HG03064 (cell line): ENCODE results near the gene MT1X.
"Not testable (repeated sequence)": the region's sequence is repeated elsewhere in the genome, so short reads cannot be mapped to it uniquely, and the experiment has no call there.

Source experiments
- ATAC-seq: cut with Tn5 transposase; IDR thresholded peaks from one replicate; pipeline ENCODE4 v1.9.1; 2021; ENCODE audit warnings: low read depth; ENCODE audit not compliant: unreplicated experiment

The MT1X gene

GRCh38 chr16:56708525-56709442 is 26.5 kb downstream of the MT1X start:
- no peak for ATAC-seq

GRCh38 chr16:56709443-56710040 is 27.3 kb downstream of the MT1X start:
- no peak for ATAC-seq

GRCh38 chr16:56710181-56710737 is 28.0 kb downstream of the MT1X start:
- no peak for ATAC-seq

- no peak for ATAC-seq
Observed at GRCh38 chr16:56711862-56712261, 29.6 kb downstream of the MT1X start.

- ATAC-seq = no peak
Observed at GRCh38 chr16:56713794-56714193, 31.5 kb downstream of the MT1X start.

GRCh38 chr16:56715126-56715525 is 32.9 kb downstream of the MT1X start:
- no peak for ATAC-seq

GRCh38 chr16:56716761-56717160 is 34.5 kb downstream of the MT1X start:
- ATAC-seq = no peak

GRCh38 chr16:56717532-56717931 is 35.3 kb downstream of the MT1X start:
- ATAC-seq = not testable (repeated sequence)

GRCh38 chr16:56722200-56722842 is 40.1 kb downstream of the MT1X start:
- ATAC-seq = no peak

GRCh38 chr16:56724191-56724590 is 41.9 kb downstream of the MT1X start:
- no peak for ATAC-seq

GRCh38 chr16:56726283-56726682 is 44.0 kb downstream of the MT1X start:
- ATAC-seq = no peak

GRCh38 chr16:56726926-56727325 is 44.7 kb downstream of the MT1X start:
- ATAC-seq = no peak

- ATAC-seq = no peak
Observed at GRCh38 chr16:56728027-56728426, 45.8 kb downstream of the MT1X start.

GRCh38 chr16:56728980-56729734 is 46.9 kb downstream of the MT1X start:
- ATAC-seq = no peak

- peak; percentile 72 for ATAC-seq
Observed at GRCh38 chr16:56729735-56730662, 47.7 kb downstream of the MT1X start, which contains the start of gene NUP93. Gene NUP93, plus strand, starts transcription at chr16:56730129. Its CDS starts 18,119 bp downstream, at chr16:56748248.

GRCh38 chr16:56732366-56732765 is 50.1 kb downstream of the MT1X start:
- no peak for ATAC-seq

- ATAC-seq = no peak
Observed at GRCh38 chr16:56732832-56733231, 50.6 kb downstream of the MT1X start.
